K562 (cell line): ENCODE data around the gene DSE. TPM values are rescaled to one million over a fixed set of nuclear protein-coding genes. Genes with fewer than 3 reads are reported as not detected.

Experiments
- RFX1 ChIP-seq: fragments of 450-650 bp; IDR thresholded peaks from 2 replicates; pipeline ENCODE4 v1.6.1; 2016; ENCODE audit warnings: mild to moderate bottlenecking, moderate library complexity
- RFX7 ChIP-seq: fragments of 250-450 bp; sonication (Bioruptor Pico); IDR thresholded peaks from 2 replicates; pipeline ENCODE4 v1.5.1; 2021; ENCODE audit warnings: mild to moderate bottlenecking
- ZNF407 ChIP-seq: fragments of 450-650 bp; IDR thresholded peaks from 2 replicates; pipeline ENCODE4 v1.6.1; 2016; ENCODE audit warnings: low read depth
- ZNF609 ChIP-seq: sonication (generic); formaldehyde crosslinking; IDR thresholded peaks from 2 replicates; pipeline ENCODE4 v1.8.1; 2023; ENCODE audit warnings: missing genetic modification reagents, mild to moderate bottlenecking, borderline replicate concordance
- ZNF766 ChIP-seq: fragments of 200-800 bp; sonication (Bioruptor generic); conservative IDR thresholded peaks from 2 replicates; pipeline ENCODE4 v1.6.1; 2016; ENCODE audit warnings: missing genetic modification characterization, missing compliant biosample characterization
- polyA plus RNA-seq, 8 experiments: library from polyadenylated mRNA; depleted of rRNA in 4 of 8; stranded (reverse) in 5 of 8; unstranded in 3 of 8; fragments of >200 nt; fragmentation: Nextera tagmentation in 2 of 8; fragmentation: Illumina TruSeq in 1 of 8; extraction: Ambion mirVana in 2 of 8; extraction: Trizol in 1 of 8; gene quantifications; 2 replicates each; pipeline versions ENCODE4 v1.2.1 to v1.2.3, GENCODE V29; 2011 to 2014; ENCODE audit warnings: inconsistent platforms in 1 of 8, missing spikeins in 1 of 8
- total RNA-seq, 7 experiments: library from RNA; depleted of rRNA in 6 of 7; stranded (reverse); fragments of >200 nt in 6 of 7; fragmentation: Illumina TruSeq in 2 of 7; extraction: Trizol in 2 of 7; gene quantifications; 2 replicates each; pipeline versions ENCODE4 v1.2.1 to v1.2.3, GENCODE V29; 2011 to 2021; ENCODE audit warnings: low replicate concordance in 1 of 7

Gene DSE
- total and polyA plus RNA-seq, 9 of the 15 experiments (the other 6 are each of a cell fraction or from before 2014, with no cell fraction given), result 0.49 to 1.7 (median 0.79) TPM

- TF ChIP-seq ZNF407 (no peak), RFX1 (no peak), ZNF609 (CRISPR knock-in tag) (no peak), RFX7 (no peak), ZNF766 (CRISPR knock-in tag) (no peak)
These were observed 63.4 kb downstream of the DSE start (continued) for GRCh38 chr6:116434056-116434725.
